ENCODE measurements around the gene DPEP2. TPM values are rescaled to one million over a fixed set of nuclear protein-coding genes. Genes with fewer than 3 reads are reported as not detected.

DPEP2 gene
- total and polyA plus RNA-seq, 4 experiments from 2014 or later = 46.9 to 119 (median 82.4) TPM

DNA sequence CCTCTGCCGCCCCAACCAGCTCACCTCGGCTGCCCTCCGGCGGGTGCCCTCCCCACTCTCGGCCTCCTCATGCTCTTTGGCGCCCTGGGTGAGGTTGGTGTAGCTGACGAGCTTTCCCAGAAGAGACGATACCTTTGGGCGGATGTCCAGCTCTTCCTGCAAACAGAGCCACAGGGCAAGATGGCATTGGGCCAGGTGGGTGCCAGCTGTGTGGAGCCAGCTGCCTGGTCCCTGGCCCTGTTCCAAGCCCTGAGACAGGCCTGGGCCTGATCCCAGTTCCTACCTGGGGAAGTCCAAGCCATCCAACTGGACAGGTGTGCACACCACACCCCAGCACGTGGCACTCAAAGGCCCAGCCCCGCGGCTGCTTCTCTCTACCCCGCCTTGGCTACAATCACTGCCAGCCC is 37.7 kb downstream of the DPEP2 start:
- peaks cover 0 to 14% (median 3%) of the 10 kb centered on the region in 4 donors for H3K4me1 Mint-ChIP-seq
- no peak overlapping the region for H3K27ac ChIP-seq (ENCODE audit: low read depth, low read length)
- peaks cover 3% of the 10 kb centered on the region for H3K4me1 ChIP-seq (ENCODE audit: insufficient read depth, low read length)
- H3K36me3 Mint-ChIP-seq = peaks cover 10 to 20% of the 10 kb centered on the region in 2 donors
- peaks cover 0 to 2% (median 0%) of the 10 kb centered on the region in 8 donors for H3K9me3 Mint-ChIP-seq
- no peaks in the 10 kb centered on the region for H3K27me3 ChIP-seq (ENCODE audit: insufficient read depth, low read length)
- ChIA-PET CTCF (ENCODE audit: partially characterized antibody) (interaction anchor here (1.2 kb wide), 1 partner anchor 145 kb away, joined by 6 read pairs; no protein-coding TSS in a partner anchor), POLR2A (ENCODE audit: partially characterized antibody) (no interaction called here)
- H3K4me3 Mint-ChIP-seq = no peak overlapping the region
- H3K4me3 ChIP-seq (ENCODE audit: low read length in 2 of 2) = no peak overlapping the region
- intact Hi-C loops (cut with micrococcal nuclease) = no loop called here
- DNase-seq = no peak
- peaks cover 18% of the 10 kb centered on the region for H3K36me3 ChIP-seq (ENCODE audit: insufficient read depth, low read length)
- H3K27me3 Mint-ChIP-seq = no peaks in the 10 kb centered on the region
- no peak overlapping the region for H3K27ac Mint-ChIP-seq
- H3K9me3 ChIP-seq (ENCODE audit: control insufficient read depth in 1 of 2, low read length in 2 of 2) = no peaks in the 10 kb centered on the region

DNA sequence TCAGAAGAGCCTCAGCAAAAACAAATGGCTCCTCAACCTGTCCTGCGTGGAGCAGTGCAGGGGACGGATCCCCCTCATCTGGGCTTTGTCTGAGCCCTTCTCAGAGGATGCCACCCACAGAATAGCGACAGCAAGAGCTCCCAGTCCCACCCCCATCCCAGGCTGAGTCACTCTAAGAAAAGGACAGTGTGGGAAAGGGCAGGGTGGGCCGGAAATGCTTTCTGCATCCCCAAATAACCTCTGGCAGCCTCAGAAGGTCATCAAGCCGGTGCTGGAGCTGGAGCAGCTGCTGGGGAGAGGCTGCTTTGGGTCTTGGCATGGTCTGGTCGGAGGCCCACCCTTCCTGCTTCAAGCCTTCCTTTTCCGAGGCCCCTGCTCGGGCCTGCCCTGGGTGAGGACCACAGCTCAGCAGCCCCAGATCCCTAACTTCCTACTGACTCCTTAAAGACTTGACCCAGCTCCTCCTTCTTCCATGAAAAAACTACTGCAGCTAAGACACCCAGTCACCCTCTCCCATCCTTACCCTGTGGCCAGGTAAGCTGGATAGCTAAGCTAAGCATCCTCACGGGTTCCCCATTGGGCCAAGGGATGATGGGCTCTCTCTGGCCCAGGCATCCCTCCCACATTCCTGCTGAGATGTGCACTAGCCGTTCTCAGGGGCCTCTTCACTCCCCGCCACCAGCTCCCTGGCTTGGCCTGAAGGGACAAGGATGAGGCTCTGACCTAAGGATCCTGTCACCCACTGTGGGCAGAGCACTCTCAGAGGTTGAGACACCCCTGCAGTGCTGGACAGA is 39.6 kb downstream of the DPEP2 start:
- Histone ChIP-seq H3K36me3 (ENCODE audit: insufficient read depth, low read length) (peaks cover 18% of the 10 kb centered on the region), H3K27ac (ENCODE audit: low read depth, low read length) (no peak overlapping the region), H3K27me3 (ENCODE audit: insufficient read depth, low read length) (no peaks in the 10 kb centered on the region), H3K4me3 (ENCODE audit: low read length in 2 of 2) (no peak overlapping the region), H3K4me1 (ENCODE audit: insufficient read depth, low read length) (no peaks in the 10 kb centered on the region), H3K9me3 (ENCODE audit: control insufficient read depth in 1 of 2, low read length in 2 of 2) (no peaks in the 10 kb centered on the region)
- POLR2A ChIA-PET (ENCODE audit: partially characterized antibody) = interaction anchor here (0.9 to 1.3 kb wide), 3 partner anchors 10 to 26 kb away, joined by 3 to 6 read pairs (median 4); partner anchors contain the start of gene PSMB10
- Mint-ChIP-seq H3K27ac (no peak overlapping the region), H3K4me1 (peaks cover 0 to 5% (median 2%) of the 10 kb centered on the region in 4 donors), H3K27me3 (no peaks in the 10 kb centered on the region), H3K36me3 (peaks cover 8 to 20% of the 10 kb centered on the region in 2 donors), H3K4me3 (no peak overlapping the region), H3K9me3 (peaks cover 0 to 2% (median 0%) of the 10 kb centered on the region in 8 donors)
- no peak for DNase-seq
- CTCF ChIA-PET (ENCODE audit: partially characterized antibody) = interaction anchor here (0.5 to 1.9 kb wide), 3 partner anchors 19 to 109 kb away, joined by 3 to 9 read pairs (median 3); no protein-coding TSS in a partner anchor
- intact Hi-C loops (cut with micrococcal nuclease) = no loop called here

DNA sequence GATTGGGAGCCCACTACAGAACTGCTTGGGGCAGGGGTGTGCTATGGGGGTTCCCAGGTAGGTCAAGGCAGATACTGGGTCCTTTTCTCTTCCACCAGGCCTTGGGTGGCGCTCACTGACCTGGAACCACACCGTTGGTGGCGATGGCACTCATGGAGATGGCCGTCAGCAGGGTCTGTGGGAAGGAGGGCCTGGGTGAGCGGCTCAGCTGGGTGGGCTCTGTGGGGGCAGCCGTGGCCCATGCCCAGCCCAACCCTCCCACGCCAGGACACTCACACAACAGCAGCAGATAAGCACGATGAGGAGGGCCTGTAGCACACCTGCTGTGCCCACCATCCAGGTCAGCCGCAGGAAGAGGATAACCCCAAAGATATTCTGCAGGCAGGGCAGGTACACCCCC is 41.7 kb downstream of the DPEP2 start:
- peaks cover 23% of the 10 kb centered on the region for H3K36me3 ChIP-seq (ENCODE audit: insufficient read depth, low read length)
- H3K27me3 ChIP-seq (ENCODE audit: insufficient read depth, low read length) = no peaks in the 10 kb centered on the region
- Mint-ChIP-seq H3K27me3 (no peaks in the 10 kb centered on the region), H3K36me3 (peaks cover 12 to 15% of the 10 kb centered on the region in 2 donors), H3K9me3 (peaks cover 0 to 2% (median 0%) of the 10 kb centered on the region in 8 donors), H3K27ac (no peak overlapping the region), H3K4me3 (no peak overlapping the region), H3K4me1 (peaks cover 0 to 1% (median 0%) of the 10 kb centered on the region in 4 donors)
- intact Hi-C loops (cut with micrococcal nuclease) = no loop called here
- no peaks in the 10 kb centered on the region for H3K4me1 ChIP-seq (ENCODE audit: insufficient read depth, low read length)
- ChIA-PET CTCF (ENCODE audit: partially characterized antibody) (interaction anchor here (0.7 kb wide), 1 partner anchor 16 kb away, joined by 3 read pairs; no protein-coding TSS in a partner anchor), POLR2A (ENCODE audit: partially characterized antibody) (no interaction called here)
- H3K4me3 ChIP-seq (ENCODE audit: low read length in 2 of 2) = no peak overlapping the region
- H3K9me3 ChIP-seq (ENCODE audit: control insufficient read depth in 1 of 2, low read length in 2 of 2) = no peaks in the 10 kb centered on the region
- no peak overlapping the region for H3K27ac ChIP-seq (ENCODE audit: low read depth, low read length)
- DNase-seq = no peak

DNA sequence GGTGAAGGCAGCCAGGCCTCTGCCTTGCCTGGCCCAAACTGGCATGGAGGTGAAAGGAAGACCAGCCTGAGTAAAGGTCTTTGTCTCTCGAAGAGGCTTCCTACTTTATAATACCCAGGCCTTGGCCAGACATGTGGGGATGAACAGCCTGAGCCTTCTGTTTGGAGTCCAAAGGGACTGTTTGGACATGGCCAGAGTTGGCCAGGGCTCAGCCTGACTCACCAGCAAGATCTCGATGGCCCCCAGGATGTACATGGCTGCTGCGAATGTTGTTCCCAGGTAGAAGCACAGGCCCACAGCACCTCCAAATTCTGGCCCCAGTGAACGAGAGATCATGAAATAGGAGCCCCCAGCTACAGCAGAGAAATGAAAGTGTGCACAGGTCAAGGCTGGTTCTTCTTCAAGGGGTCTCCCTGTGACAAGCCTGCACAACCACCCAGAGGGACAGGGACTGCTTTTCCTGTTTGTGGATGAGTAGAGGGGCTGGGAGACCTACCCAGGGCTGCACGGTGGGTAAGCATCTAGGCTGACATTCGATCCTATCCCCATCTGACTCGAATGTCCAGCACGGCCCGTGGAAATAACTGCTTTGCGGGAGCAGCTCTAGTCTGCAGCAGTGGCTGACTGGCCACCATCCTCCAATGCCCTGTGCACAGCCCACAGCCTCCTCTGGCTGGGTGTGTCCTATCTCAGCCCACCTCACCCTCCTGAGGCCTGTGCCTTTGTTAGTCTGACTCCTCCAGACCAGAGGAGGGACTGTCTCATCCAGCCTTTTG is 44.7 kb downstream of the DPEP2 start:
- CTCF ChIA-PET (ENCODE audit: partially characterized antibody) = interaction anchor here (1.4 kb wide), 1 partner anchor 37 kb away, joined by 3 read pairs; no protein-coding TSS in a partner anchor
- H3K4me3 Mint-ChIP-seq = no peak overlapping the region
- no peak overlapping the region for H3K27ac Mint-ChIP-seq

DNA sequence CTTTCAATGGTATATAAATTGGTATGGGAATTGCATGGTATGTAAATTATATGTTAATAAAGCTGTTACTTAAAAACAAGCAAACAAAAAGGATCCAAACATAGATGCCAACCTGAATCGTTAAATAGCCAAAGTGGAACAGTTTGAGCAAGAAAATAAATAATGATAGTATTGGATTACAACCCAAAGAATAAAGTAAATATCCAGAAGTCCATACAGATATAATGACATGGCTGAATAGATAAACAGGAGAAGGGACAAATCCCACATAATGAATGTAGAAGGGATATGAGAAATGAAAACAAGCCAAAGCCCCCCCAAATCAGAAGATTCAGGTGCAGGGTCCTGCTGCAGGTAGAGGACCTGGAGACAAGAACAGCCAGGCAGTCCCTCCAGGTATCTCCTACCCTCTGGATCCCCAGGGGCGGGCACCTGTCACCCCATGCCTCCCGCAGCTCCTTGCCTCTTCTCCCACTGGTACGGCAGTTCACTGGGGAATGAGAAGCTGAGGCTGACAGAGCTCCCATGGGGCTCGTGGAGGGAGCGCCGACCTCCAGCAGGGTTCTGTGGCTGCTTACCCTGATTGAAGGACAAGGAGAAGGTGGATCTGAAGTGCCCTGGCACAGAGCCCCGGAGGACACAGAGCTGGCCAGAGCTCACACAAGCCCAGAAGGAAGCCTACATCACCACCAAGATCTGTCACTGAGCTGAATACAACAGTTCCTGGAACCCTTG is 45.5 kb downstream of the DPEP2 start:
- Mint-ChIP-seq H3K9me3 (peaks cover 0 to 2% (median 0%) of the 10 kb centered on the region in 8 donors), H3K4me3 (no peak overlapping the region), H3K4me1 (no peaks in the 10 kb centered on the region), H3K27ac (no peak overlapping the region), H3K27me3 (no peaks in the 10 kb centered on the region), H3K36me3 (peaks cover 6 to 10% of the 10 kb centered on the region in 2 donors)
- Histone ChIP-seq H3K4me1 (ENCODE audit: insufficient read depth, low read length) (no peaks in the 10 kb centered on the region), H3K9me3 (ENCODE audit: control insufficient read depth in 1 of 2, low read length in 2 of 2) (no peaks in the 10 kb centered on the region), H3K4me3 (ENCODE audit: low read length in 2 of 2) (no peak overlapping the region), H3K27me3 (ENCODE audit: insufficient read depth, low read length) (no peaks in the 10 kb centered on the region), H3K27ac (ENCODE audit: low read depth, low read length) (no peak overlapping the region), H3K36me3 (ENCODE audit: insufficient read depth, low read length) (peaks cover 15% of the 10 kb centered on the region)
- ChIA-PET CTCF (ENCODE audit: partially characterized antibody) (interaction anchor here (1.4 kb wide), 1 partner anchor 12 kb away, joined by 4 read pairs; no protein-coding TSS in a partner anchor), POLR2A (ENCODE audit: partially characterized antibody) (interaction anchor here (0.9 kb wide), 1 partner anchor 52 kb away, joined by 3 read pairs; no protein-coding TSS in a partner anchor)
- intact Hi-C loops (cut with micrococcal nuclease) = no loop called here
- DNase-seq = no peak

More for the DNA sequence above, 44.7 kb downstream of the DPEP2 start:
- Histone ChIP-seq H3K27me3 (ENCODE audit: insufficient read depth, low read length) (no peaks in the 10 kb centered on the region), H3K27ac (ENCODE audit: low read depth, low read length) (no peak overlapping the region), H3K9me3 (ENCODE audit: control insufficient read depth in 1 of 2, low read length in 2 of 2) (no peaks in the 10 kb centered on the region), H3K4me1 (ENCODE audit: insufficient read depth, low read length) (no peaks in the 10 kb centered on the region), H3K4me3 (ENCODE audit: low read length in 2 of 2) (no peak overlapping the region), H3K36me3 (ENCODE audit: insufficient read depth, low read length) (peaks cover 19% of the 10 kb centered on the region)
- H3K4me1 Mint-ChIP-seq = no peaks in the 10 kb centered on the region
- peaks cover 0 to 2% (median 0%) of the 10 kb centered on the region in 8 donors for H3K9me3 Mint-ChIP-seq
- intact Hi-C loops (cut with micrococcal nuclease) = no loop called here
- no peak for DNase-seq
- peaks cover 8 to 10% of the 10 kb centered on the region in 2 donors for H3K36me3 Mint-ChIP-seq
- H3K27me3 Mint-ChIP-seq = no peaks in the 10 kb centered on the region
- POLR2A ChIA-PET (ENCODE audit: partially characterized antibody) = no interaction called here

DNA sequence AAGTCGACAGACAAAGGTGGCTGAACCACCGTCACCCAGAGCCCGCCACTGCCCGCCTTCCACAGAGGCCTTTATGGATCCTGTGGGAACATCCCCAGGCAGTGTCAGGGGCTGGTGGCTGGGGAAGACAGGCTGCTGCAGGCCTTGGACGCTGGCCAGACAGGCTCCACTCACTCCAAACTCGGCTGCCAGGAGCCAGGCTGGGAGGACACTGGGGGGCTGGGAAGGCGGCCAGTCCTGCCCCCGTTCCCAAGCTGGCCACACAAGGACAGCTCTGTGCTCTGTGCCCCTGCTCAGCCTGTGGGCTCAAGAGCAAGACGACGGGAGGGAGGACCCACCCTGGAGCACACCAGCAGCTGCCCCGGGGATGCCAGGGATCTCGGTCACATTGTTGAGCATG is 47.8 kb downstream of the DPEP2 start:
- DNase-seq = no peak
- POLR2A ChIA-PET (ENCODE audit: partially characterized antibody) = interaction anchor here (5.9 kb wide), 1 partner anchor 14 kb away, joined by 44 read pairs; the partner anchor contains the start of gene PSMB10
- H3K27ac ChIP-seq (ENCODE audit: low read depth, low read length) = no peak overlapping the region
- H3K4me3 Mint-ChIP-seq = no peak overlapping the region
- H3K4me1 Mint-ChIP-seq = no peaks in the 10 kb centered on the region
- no peak overlapping the region for H3K4me3 ChIP-seq (ENCODE audit: low read length in 2 of 2)
- H3K36me3 Mint-ChIP-seq = peaks cover 0 to 4% of the 10 kb centered on the region in 2 donors
- no peaks in the 10 kb centered on the region for H3K9me3 Mint-ChIP-seq
- CTCF ChIA-PET (ENCODE audit: partially characterized antibody) = no interaction called here
- H3K27me3 ChIP-seq (ENCODE audit: insufficient read depth, low read length) = no peaks in the 10 kb centered on the region
- H3K9me3 ChIP-seq (ENCODE audit: control insufficient read depth in 1 of 2, low read length in 2 of 2) = no peaks in the 10 kb centered on the region
- intact Hi-C loops (cut with micrococcal nuclease) = no loop called here
- H3K36me3 ChIP-seq (ENCODE audit: insufficient read depth, low read length) = peaks cover 11% of the 10 kb centered on the region
- H3K27ac Mint-ChIP-seq = no peak overlapping the region
- H3K4me1 ChIP-seq (ENCODE audit: insufficient read depth, low read length) = no peaks in the 10 kb centered on the region
- H3K27me3 Mint-ChIP-seq = no peaks in the 10 kb centered on the region

All from CD4-positive, alpha-beta memory T cell (primary cell).